ENCODE data around the gene GSAP.
A peak's percentile ranks its signal among the peaks of the same experiment; 100 is the strongest.

The GSAP gene

GRCh38 chr7:77438131-77438530 lies 22.0 kb upstream of the GSAP start:
- 100% methylated on average over 1 of the region's 1 CpG for WGBS
- no peak overlapping the region for H3K4me3 ChIP-seq (ENCODE audit: low read length)
- no peak overlapping the region for H3K9ac ChIP-seq (ENCODE audit: low read depth, low read length)
- no peak overlapping the region for H3K27ac ChIP-seq (ENCODE audit: low read depth, low read length)
- no peaks in the 10 kb centered on the region for H3K36me3 ChIP-seq (ENCODE audit: insufficient read depth, low read length)
- no peaks in the 10 kb centered on the region for H3K9me3 ChIP-seq (ENCODE audit: insufficient read depth, low read depth, low read length)
- no peaks in the 10 kb centered on the region for H3K4me1 ChIP-seq (ENCODE audit: insufficient read depth, low read length)
- H3K27me3 ChIP-seq (ENCODE audit: insufficient read depth, low read length), result no peaks in the 10 kb centered on the region

DNA sequence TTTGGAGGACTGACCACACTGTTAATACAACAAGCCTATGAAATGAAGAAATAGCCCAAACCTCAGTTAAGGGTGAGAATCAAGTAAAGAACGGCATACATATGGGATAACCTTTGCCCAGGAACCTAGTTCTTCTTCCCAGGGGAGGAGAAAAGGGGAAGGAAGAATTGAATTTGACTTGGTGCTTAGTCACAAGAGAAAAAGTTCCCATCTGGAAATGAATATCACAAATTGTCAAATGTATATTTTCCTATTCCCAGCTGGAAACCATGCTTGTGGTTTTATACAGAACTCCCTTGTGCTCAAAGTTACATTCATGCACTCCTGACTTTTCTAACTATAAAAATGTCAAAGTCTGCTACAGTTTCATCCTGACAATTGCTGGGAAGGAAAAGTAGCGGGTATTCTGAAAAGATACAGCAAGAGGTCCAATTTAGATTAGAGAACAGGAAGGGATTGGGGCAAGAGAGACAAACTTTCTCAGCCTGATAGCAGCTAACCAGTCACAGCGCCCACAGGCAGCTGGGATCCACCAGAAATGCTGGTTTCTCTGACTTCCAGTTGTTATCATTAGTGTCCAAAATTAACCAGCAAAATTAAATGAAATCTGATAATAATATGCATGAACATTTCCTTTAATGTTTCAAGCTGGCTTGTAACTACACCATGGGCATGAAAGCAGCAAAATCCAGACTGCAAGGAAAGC lies 18.6 kb upstream of the GSAP start:
- no peak overlapping the region for H3K4me3 ChIP-seq (ENCODE audit: low read length)
- H3K36me3 ChIP-seq (ENCODE audit: insufficient read depth, low read length), result no peaks in the 10 kb centered on the region
- no peak overlapping the region for H3K27ac ChIP-seq (ENCODE audit: low read depth, low read length)
- no peak overlapping the region for H3K9ac ChIP-seq (ENCODE audit: low read depth, low read length)
- no peaks in the 10 kb centered on the region for H3K27me3 ChIP-seq (ENCODE audit: insufficient read depth, low read length)
- no peaks in the 10 kb centered on the region for H3K9me3 ChIP-seq (ENCODE audit: insufficient read depth, low read depth, low read length)
- 93% methylated on average over 3 of the region's 3 CpGs for WGBS
- H3K4me1 ChIP-seq (ENCODE audit: insufficient read depth, low read length), result peaks cover 11% of the 10 kb centered on the region; the same call in 1 of the 2 replicates

- H3K36me3 ChIP-seq (ENCODE audit: insufficient read depth, low read length), result no peaks in the 10 kb centered on the region
- 92% methylated on average over 5 of the region's 5 CpGs for WGBS
Observed at GRCh38 chr7:77433901-77434300, 17.8 kb upstream of the GSAP start.

GRCh38 chr7:77430927-77431326 lies 14.8 kb upstream of the GSAP start:
- Histone ChIP-seq H3K27ac (ENCODE audit: low read depth, low read length) (no peak overlapping the region), H3K4me3 (ENCODE audit: low read length) (no peak overlapping the region), H3K36me3 (ENCODE audit: insufficient read depth, low read length) (no peaks in the 10 kb centered on the region), H3K4me1 (ENCODE audit: insufficient read depth, low read length) (peaks cover 48% of the 10 kb centered on the region), H3K9ac (ENCODE audit: low read depth, low read length) (no peak overlapping the region), H3K9me3 (ENCODE audit: insufficient read depth, low read depth, low read length) (no peaks in the 10 kb centered on the region), H3K27me3 (ENCODE audit: insufficient read depth, low read length) (no peaks in the 10 kb centered on the region)
- WGBS, result 90% methylated on average over 7 of the region's 7 CpGs

More at GRCh38 chr7:77433901-77434300, 17.8 kb upstream of the GSAP start:
- no peak overlapping the region for H3K4me3 ChIP-seq (ENCODE audit: low read length)
- H3K27ac ChIP-seq (ENCODE audit: low read depth, low read length), result no peak overlapping the region
- peaks cover 19% of the 10 kb centered on the region for H3K4me1 ChIP-seq (ENCODE audit: insufficient read depth, low read length)
- H3K9ac ChIP-seq (ENCODE audit: low read depth, low read length), result no peak overlapping the region
- H3K27me3 ChIP-seq (ENCODE audit: insufficient read depth, low read length), result no peaks in the 10 kb centered on the region
- no peaks in the 10 kb centered on the region for H3K9me3 ChIP-seq (ENCODE audit: insufficient read depth, low read depth, low read length)

DNA sequence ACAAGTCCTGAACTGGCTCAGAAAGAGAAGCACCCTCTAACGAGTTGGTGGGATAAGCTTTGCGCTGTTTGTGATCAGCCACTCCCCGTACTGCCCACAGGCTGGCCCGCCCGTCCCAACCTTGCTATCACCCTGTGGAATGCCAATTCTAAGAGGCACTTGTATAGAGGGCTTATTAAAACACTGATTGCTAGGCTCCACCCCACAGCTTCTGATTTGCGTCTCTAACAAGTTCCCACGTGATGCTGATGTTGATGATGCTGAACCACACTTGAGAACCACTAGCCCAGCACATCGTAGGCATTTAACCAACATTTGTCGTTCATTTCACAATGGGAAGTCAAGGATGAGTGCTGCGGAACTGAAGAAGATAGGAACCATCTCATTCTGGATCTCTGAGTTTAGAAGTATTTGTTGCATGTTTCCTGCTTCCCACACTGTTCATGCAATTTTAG lies 12.7 kb upstream of the GSAP start:
- no peaks in the 10 kb centered on the region for H3K9me3 ChIP-seq (ENCODE audit: insufficient read depth, low read depth, low read length)
- no peaks in the 10 kb centered on the region for H3K36me3 ChIP-seq (ENCODE audit: insufficient read depth, low read length)
- H3K4me3 ChIP-seq (ENCODE audit: low read length), result no peak overlapping the region
- H3K4me1 ChIP-seq (ENCODE audit: insufficient read depth, low read length), result peaks cover 63% of the 10 kb centered on the region
- no peaks in the 10 kb centered on the region for H3K27me3 ChIP-seq (ENCODE audit: insufficient read depth, low read length)
- no peak overlapping the region for H3K9ac ChIP-seq (ENCODE audit: low read depth, low read length)
- H3K27ac ChIP-seq (ENCODE audit: low read depth, low read length), result no peak overlapping the region
- WGBS, result 90% methylated on average over 10 of the region's 10 CpGs

- WGBS, result 69% methylated on average over 5 of the region's 5 CpGs
- Histone ChIP-seq H3K27ac (ENCODE audit: low read depth, low read length) (no peak overlapping the region), H3K27me3 (ENCODE audit: insufficient read depth, low read length) (no peaks in the 10 kb centered on the region), H3K36me3 (ENCODE audit: insufficient read depth, low read length) (no peaks in the 10 kb centered on the region), H3K9me3 (ENCODE audit: insufficient read depth, low read depth, low read length) (no peaks in the 10 kb centered on the region), H3K4me1 (ENCODE audit: insufficient read depth, low read length) (peaks cover 63% of the 10 kb centered on the region), H3K4me3 (ENCODE audit: low read length) (no peak overlapping the region), H3K9ac (ENCODE audit: low read depth, low read length) (no peak overlapping the region)
Observed at GRCh38 chr7:77427996-77428603, 12.0 kb upstream of the GSAP start.

- H3K9me3 ChIP-seq (ENCODE audit: insufficient read depth, low read depth, low read length), result no peaks in the 10 kb centered on the region
- H3K27ac ChIP-seq (ENCODE audit: low read depth, low read length), result peak overlapping the region; percentile 89
- H3K4me3 ChIP-seq (ENCODE audit: low read length), result peak overlapping the region; percentile 36; the same call in 1 of the 2 replicates
- H3K27me3 ChIP-seq (ENCODE audit: insufficient read depth, low read length), result no peaks in the 10 kb centered on the region
- H3K9ac ChIP-seq (ENCODE audit: low read depth, low read length), result peak overlapping the region; percentile 50; the same call in 1 of the 2 replicates
- H3K4me1 ChIP-seq (ENCODE audit: insufficient read depth, low read length), result peaks cover 63% of the 10 kb centered on the region
- no peaks in the 10 kb centered on the region for H3K36me3 ChIP-seq (ENCODE audit: insufficient read depth, low read length)
- WGBS, result 30% methylated on average over 5 of the region's 5 CpGs
Observed at GRCh38 chr7:77426521-77427051, 10.4 kb upstream of the GSAP start.

DNA sequence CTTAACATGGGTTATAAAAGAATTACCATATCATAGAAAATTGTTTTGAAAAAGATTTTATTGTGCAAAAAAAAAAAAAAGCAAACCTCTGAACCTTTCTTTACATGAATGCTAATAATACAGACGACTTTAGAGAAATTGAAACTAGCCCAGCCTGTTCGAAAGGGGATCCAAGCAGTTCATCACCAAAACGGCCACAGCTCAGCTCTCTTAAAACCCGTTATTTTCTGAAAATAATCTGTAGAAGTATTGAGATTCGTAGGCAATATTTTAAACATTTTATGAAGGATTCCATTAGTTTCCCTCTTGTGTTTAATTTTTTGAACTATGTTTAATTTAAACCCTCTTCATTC lies 9.9 kb upstream of the GSAP start:
- Histone ChIP-seq H3K27me3 (ENCODE audit: insufficient read depth, low read length) (no peaks in the 10 kb centered on the region), H3K4me1 (ENCODE audit: insufficient read depth, low read length) (peaks cover 62% of the 10 kb centered on the region), H3K36me3 (ENCODE audit: insufficient read depth, low read length) (no peaks in the 10 kb centered on the region), H3K27ac (ENCODE audit: low read depth, low read length) (peak overlapping the region; percentile 89), H3K9me3 (ENCODE audit: insufficient read depth, low read depth, low read length) (no peaks in the 10 kb centered on the region), H3K9ac (ENCODE audit: low read depth, low read length) (peak overlapping the region; percentile 50; the same call in 1 of the 2 replicates), H3K4me3 (ENCODE audit: low read length) (peak overlapping the region; percentile 36)
- WGBS, result 2% methylated on average over 3 of the region's 5 CpGs

DNA sequence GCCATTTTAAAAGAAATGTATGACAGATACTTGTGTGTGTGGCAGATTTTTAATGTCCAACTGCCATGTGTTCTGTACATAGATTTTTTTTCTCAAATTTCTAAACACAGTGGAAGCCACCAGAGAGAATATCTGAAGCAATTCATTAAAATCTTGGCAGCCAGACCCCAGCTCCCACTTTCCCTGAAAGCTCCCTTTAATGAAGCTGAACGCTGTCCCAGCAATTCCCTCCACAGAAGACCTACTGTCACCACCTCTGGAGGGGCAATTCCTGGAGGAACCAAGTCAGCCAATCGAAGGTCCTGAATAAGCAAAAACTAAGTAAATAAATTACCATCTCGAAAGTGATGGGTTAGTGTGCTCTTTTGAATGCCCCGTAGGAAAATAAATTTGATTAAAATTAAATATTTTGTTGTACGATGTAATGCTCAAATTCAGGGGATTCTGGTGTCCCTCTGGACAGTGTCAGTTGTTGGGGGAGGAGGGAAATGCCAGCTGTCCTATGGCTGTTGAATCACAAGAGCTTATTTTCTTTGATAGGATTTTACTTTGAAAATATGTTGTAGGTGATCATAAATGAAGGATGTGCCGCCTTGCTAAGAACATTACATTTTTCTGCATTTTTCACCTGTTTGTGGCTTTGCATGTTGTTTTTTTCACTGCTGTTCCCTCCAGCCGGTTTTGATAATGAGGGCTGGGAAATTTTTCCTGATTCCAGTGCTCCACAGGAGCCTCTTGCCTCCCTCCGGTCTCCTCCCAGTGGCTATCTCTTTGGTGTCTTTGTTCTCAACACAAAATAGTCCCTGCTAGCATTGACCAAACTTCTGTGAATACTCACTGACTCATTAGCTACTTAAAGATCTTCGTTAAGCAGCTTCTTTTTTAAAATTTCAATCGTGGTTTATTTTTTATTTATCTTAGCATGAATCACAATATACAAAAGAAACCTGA lies 9.2 kb upstream of the GSAP start:
- Histone ChIP-seq H3K9ac (ENCODE audit: low read depth, low read length) (peak overlapping the region; percentile 50; the same call in 1 of the 2 replicates), H3K9me3 (ENCODE audit: insufficient read depth, low read depth, low read length) (no peaks in the 10 kb centered on the region), H3K36me3 (ENCODE audit: insufficient read depth, low read length) (no peaks in the 10 kb centered on the region), H3K27ac (ENCODE audit: low read depth, low read length) (peak overlapping the region; percentile 89), H3K27me3 (ENCODE audit: insufficient read depth, low read length) (no peaks in the 10 kb centered on the region), H3K4me1 (ENCODE audit: insufficient read depth, low read length) (peaks cover 56% of the 10 kb centered on the region), H3K4me3 (ENCODE audit: low read length) (peak overlapping the region; percentile 36)
- WGBS, result 11% methylated on average over 9 of the region's 10 CpGs

- H3K4me3 ChIP-seq (ENCODE audit: low read length), result no peak overlapping the region
Observed at GRCh38 chr7:77422500-77422899, 6.4 kb upstream of the GSAP start.

More at GRCh38 chr7:77422500-77422899, 6.4 kb upstream of the GSAP start:
- Histone ChIP-seq H3K4me1 (ENCODE audit: insufficient read depth, low read length) (peaks cover 31% of the 10 kb centered on the region), H3K27ac (ENCODE audit: low read depth, low read length) (no peak overlapping the region), H3K36me3 (ENCODE audit: insufficient read depth, low read length) (no peaks in the 10 kb centered on the region), H3K9me3 (ENCODE audit: insufficient read depth, low read depth, low read length) (no peaks in the 10 kb centered on the region), H3K27me3 (ENCODE audit: insufficient read depth, low read length) (peaks cover 9% of the 10 kb centered on the region; the same call in 1 of the 2 replicates), H3K9ac (ENCODE audit: low read depth, low read length) (no peak overlapping the region)
